HG03108 (cell line): ENCODE data around the gene AGO3.
"Not testable (repeated sequence)": the region's sequence is repeated elsewhere in the genome, so short reads cannot be mapped to it uniquely, and the experiment has no call there.

Source experiments
- ATAC-seq: cut with Tn5 transposase; IDR thresholded peaks from one replicate; pipeline ENCODE4 v1.9.1; 2021; ENCODE audit warnings: moderate library complexity; ENCODE audit not compliant: unreplicated experiment

The AGO3 gene

DNA sequence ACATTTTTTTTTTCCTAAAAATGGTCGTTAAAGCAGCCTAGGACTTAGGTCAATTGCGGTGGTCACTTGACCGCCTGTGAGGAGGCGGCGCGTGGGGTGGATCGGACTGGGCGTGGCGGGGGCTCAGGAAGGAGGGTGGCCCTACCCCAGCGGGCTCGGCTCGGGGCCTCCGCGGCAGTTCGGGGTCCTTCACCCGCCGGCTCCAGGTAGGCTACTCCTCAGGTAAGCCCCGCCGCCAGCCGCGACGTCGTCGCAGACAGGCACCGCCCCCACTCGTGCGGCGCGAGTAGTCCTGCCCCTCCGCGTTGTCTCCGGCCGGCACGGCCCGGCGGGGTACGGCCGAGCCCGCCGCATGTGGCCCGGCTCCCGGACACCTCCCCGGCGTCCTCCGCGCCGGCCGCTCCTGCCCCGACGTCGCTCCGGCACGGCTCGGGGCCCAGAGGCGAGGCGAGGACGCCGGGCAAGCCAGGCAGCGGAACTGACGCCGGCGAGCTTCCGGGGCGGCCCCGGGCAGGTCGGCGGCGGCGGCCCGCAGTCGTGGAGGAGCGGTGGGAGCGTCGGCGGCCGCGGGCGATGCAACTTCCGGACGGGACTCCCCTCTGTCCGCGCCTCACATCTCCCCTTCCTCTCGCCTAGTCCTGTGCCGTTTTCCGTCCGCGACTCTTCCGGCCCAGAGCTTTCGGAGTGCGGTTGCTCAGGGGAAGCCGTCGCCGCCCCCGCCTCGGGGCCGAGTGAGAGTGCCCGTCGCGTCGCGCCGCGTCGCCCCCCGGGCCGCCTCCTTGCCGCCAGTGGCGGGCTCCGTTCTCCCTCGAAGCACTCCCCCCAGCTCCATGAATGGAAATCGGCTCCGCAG, at the start of gene AGO3:
Gene AGO3 (plus strand): TSS at position 513 of the 853 bp plus-strand sequence. CDS start 322 bp downstream, at position 835.
- ATAC-seq, result peak; percentile 84

GRCh38 chr1:35881850-35882273, 49.0 kb upstream of the AGO3 start:
- no peak for ATAC-seq

GRCh38 chr1:35882586-35882944, 48.3 kb upstream of the AGO3 start:
- no peak for ATAC-seq

DNA sequence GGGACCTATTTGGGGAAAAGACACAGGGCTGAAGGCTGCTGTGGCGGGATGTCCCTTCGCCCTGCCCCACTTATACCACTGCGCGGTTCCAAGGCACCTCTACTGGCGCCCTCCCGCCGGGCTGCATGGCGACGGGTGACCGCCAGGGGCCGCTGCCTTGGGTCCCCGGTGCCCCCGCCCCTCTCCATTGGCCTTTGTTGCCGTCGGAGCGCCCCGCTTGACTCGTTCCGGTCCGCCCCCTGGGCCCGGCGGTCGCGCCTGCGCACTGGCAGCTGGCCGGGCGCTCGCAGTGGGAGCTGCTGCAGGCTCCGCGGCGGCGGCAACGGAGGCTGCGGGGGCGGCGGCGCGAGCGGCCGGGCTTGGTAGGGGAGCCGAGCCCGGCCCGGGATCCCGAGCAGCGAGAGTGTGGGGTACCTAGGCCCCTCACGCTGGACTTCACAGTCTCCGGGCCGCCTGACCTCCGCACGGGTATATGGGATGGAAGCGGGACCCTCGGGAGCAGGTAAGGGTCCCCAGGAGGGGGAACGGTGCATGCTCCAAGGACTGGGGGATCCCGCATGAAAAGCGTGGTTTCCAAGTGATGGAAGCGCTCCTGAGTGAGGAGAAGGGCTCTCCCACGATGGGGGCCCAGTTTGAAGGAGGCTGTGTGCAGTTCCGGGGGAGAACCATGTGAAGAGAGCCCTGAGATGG, 47.8 kb upstream of the AGO3 start, which contains the start of gene AGO1:
Gene AGO1 (plus strand): TSS at position 265 of the 690 bp plus-strand sequence. CDS start 213 bp downstream, at position 478.
- ATAC-seq, result peak; percentile 90

GRCh38 chr1:35883635-35884101, 47.2 kb upstream of the AGO3 start:
- no peak for ATAC-seq

DNA sequence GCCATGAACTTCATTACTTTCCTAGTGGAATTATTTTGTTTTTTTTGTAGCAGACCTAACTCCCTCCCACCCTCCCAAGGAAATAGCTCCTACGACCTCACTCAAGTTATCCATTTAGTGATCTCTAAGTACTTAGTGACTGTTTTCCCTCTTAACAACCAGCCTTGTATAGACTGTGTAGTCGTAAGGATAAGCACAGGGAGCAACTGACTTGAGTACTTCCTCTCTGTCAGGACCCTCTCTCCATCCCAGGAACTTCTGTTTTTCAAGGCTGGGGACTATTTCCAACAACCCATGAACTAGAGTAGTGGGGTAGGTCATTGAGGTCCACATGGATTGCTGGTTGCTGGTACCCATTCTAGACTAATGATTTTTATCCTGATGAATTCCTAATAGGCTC, 46.0 kb upstream of the AGO3 start:
- no peak for ATAC-seq

- ATAC-seq, result no peak
Measured at GRCh38 chr1:35885961-35886558, 44.8 kb upstream of the AGO3 start.

DNA sequence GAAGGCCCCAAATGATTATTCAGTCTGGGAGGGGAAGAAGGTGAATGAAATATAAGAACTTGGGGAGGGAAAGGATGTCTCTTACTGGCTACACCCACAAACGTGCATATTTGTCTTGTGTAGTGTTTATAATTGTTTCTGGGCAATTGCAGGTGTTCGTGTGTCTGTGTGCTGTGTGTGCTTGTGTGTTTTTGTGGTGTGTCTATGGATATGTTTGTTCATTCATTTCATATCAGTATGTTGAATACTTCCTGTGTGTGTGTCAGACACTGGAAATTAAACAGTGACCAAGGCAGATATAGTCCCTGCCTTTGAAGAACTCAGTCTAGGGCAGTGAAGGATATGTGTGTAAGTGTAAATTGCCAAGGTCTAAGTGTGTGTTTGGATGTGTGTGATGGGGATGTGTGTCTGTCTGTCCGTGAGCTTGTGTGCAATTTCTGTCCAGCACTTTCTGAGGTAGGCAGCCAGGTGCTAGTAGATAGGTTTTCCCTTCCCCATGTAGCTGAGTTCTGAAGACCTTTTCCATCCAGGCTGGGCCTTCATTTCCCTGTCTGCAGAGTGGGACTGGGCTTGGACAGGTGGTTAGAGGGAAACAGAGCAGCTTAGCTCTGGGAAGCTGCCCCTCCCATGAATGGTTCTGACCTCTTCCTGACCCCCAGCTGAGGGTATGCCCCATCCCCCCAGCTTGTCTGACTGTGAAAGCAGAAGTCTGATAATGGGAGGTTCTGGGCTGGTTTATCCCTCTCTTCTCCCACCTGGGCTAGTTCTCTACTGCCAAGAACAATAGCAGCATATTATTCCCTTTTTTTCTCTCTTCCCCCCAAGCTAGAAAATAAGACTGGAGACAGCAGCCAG, 44.1 kb upstream of the AGO3 start:
- no peak for ATAC-seq

- no peak for ATAC-seq
Measured at GRCh38 chr1:35887508-35887907, 43.4 kb upstream of the AGO3 start.

DNA sequence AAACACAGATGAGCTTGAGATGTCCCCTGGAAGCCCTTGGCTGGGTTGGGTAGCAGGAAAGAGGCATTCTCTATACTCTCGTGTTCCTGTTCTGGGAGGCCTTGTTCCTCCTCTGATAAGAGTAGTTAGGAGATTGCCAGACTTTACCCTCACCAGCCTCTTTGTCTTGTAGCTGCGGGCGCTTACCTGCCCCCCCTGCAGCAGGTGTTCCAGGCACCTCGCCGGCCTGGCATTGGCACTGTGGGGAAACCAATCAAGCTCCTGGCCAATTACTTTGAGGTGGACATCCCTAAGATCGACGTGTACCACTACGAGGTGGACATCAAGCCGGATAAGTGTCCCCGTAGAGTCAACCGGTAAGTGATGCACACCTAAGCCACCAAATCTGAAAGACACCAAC, 42.6 kb upstream of the AGO3 start:
- ATAC-seq, result no peak

GRCh38 chr1:35888981-35889380, 41.9 kb upstream of the AGO3 start:
- not testable (repeated sequence) for ATAC-seq

DNA sequence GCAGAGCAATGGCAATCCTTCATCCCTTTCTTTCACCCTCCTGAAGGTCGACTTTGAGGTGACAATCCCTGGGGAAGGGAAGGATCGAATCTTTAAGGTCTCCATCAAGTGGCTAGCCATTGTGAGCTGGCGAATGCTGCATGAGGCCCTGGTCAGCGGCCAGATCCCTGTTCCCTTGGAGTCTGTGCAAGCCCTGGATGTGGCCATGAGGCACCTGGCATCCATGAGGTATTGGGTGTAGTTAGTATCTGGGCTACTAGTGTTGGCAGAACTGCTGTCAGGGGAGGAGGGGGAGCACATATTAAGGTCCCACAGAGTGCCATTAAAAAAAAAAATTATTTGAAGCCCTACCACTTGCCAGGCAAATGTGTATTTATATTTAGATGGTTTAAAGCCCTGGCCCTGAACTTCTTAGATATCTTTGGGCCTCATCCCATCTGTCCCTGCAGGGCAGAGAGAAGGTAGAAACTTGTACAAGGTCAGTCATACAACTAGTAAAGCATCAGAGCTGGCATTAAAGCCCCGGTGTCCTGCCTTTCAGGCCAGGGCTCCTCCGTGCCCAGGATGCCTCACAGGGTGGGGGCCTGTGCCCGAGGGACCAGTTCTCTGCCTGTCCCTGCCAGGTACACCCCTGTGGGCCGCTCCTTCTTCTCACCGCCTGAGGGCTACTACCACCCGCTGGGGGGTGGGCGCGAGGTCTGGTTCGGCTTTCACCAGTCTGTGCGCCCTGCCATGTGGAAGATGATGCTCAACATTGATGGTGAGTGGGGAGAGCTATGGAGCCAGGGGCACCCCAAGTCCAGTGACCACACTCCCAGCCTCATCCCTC, 37.6 kb upstream of the AGO3 start:
- ATAC-seq, result no peak

DNA sequence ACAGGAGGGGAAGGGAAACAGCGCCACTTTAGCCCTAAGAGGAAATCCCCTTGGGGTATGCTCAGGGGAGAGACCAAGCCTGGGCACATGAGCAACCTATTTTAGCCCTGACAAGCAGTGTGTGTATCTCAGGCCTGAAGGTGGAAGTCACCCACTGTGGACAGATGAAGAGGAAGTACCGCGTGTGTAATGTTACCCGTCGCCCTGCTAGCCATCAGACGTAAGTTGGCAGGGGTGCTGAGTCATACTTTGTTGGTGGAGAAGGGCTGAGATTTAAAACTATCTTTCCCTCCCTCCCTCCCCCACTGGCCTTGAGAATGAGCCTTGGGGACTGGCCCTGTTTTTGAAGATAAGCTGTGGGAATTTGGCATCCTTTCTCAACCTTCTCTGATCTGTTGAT, 36.7 kb upstream of the AGO3 start:
- ATAC-seq, result peak; percentile 60

- no peak for ATAC-seq
Measured at GRCh38 chr1:35894656-35895055, 36.2 kb upstream of the AGO3 start.

DNA sequence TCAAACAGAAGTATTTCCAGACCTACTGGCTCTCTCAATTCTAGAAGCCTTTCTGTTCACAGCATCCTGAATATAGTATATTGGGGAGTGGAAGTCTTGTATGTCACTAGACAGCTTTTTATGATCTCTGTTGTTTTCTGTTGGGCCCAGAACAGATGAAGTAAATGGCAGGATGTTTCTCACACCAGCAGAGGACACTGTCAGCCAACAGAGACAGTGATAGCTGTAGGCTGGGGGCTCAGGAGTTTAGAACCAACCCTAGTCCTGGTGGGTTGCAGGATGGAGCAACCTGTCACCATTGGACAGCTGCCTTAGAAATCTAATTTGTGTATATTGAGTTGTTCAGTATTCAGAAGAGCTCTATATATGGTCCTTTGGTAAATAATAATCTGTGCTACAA, 31.0 kb upstream of the AGO3 start:
- ATAC-seq, result no peak

GRCh38 chr1:35901235-35901634, 29.7 kb upstream of the AGO3 start:
- no peak for ATAC-seq

GRCh38 chr1:35902671-35903070, 28.2 kb upstream of the AGO3 start:
- ATAC-seq, result no peak

GRCh38 chr1:35914717-35915116, 16.2 kb upstream of the AGO3 start:
- no peak for ATAC-seq

DNA sequence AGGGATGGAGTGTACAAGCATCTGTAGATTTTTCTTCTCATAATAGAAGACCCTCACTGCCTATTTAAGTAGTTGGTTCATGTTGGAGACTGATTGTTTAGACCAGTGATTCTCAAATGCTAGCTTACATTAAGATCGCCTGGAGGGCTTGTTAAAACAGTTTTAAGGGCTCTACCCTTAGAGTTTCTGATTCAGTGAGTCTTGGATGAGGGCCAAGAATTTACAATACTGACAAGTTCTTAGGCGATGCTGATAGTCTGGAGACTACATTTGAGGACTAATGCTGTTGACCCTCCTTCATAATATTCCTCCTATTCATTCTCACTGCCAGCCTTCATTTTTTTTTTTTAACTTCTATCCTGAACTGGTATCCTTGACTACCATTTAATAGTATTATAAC, 15.2 kb upstream of the AGO3 start:
- ATAC-seq, result no peak

DNA sequence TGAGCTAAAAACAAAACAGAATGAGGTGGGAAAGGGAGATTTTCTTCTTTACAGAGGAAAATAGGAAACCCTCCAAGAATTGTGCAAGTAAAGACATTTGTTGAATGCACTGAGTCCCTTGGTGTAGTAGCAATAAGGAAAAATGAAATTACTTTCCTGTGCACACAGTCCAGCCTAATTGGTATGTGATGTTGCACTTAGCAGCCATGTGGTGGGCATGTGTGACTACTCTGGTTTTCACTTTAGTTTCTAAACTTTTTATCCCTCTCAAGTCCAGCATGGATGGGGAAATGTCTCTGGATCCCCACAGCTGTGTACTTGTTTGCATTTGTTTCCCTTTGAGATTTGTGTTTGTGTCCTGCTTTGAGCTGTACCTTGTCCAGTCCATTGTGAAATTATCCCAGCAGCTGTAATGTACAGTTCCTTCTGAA, 7.1 kb upstream of the AGO3 start:
- ATAC-seq, result no peak
